ENCODE measurements around the gene PXYLP1. TPM values are rescaled to one million over a fixed set of nuclear protein-coding genes. Genes with fewer than 3 reads are reported as not detected.

PXYLP1 gene
- polyA plus RNA-seq, 3 donors, result 4.1 to 10.9 (median 5.8) TPM

- H3K4me2 ChIP-seq (replicated peaks; ENCODE audit: extremely low read depth, low read length, poor library complexity, severe bottlenecking), result no peak overlapping the region
- H3K27me3 ChIP-seq (ENCODE audit: control insufficient read depth in 2 of 2, insufficient read depth in 2 of 2, low read length in 2 of 2), result no peaks in the 10 kb centered on the region
- peaks cover 22% of the 10 kb centered on the region for H3K4me1 Mint-ChIP-seq
- H2AFZ ChIP-seq (ENCODE audit: insufficient read depth, low read depth, low read length, poor library complexity, severe bottlenecking), result no peak overlapping the region
- WGBS (ENCODE audit: insufficient coverage), result 0% methylated on average over 1 of the region's 1 CpG
- no peaks in the 10 kb centered on the region for H3K79me2 ChIP-seq (ENCODE audit: insufficient read depth, low read length)
- peak overlapping the region in 2 of 7 donors; percentile 62 to 67 for H3K27ac Mint-ChIP-seq
- H3K36me3 Mint-ChIP-seq, result peaks cover 22 to 41% of the 10 kb centered on the region in 2 donors
- no peaks in the 10 kb centered on the region for H3K9me3 Mint-ChIP-seq
- H3K27me3 Mint-ChIP-seq (ENCODE audit: low read depth in 3 of 3), result peaks cover 0 to 2% (median 0%) of the 10 kb centered on the region in 3 donors
- H3K4me3 ChIP-seq (replicated peaks in 1 of 3; ENCODE audit: low read depth in 2 of 3, low read length in 3 of 3), result no peak overlapping the region
- DNase-seq, result no peak
- H4K20me1 ChIP-seq (ENCODE audit: insufficient read depth, low read length), result no peaks in the 10 kb centered on the region
- no peak overlapping the region for H3K27ac ChIP-seq (ENCODE audit: low read depth in 1 of 2, low read length in 2 of 2)
- H3K4me3 Mint-ChIP-seq, result no peak overlapping the region
- peaks cover under 1 to 72% of the 10 kb centered on the region in 2 donors for H3K36me3 ChIP-seq (replicated peaks in 1 of 2; ENCODE audit: control insufficient read depth in 1 of 2, insufficient read depth in 2 of 2, low read length in 2 of 2)
- no peak overlapping the region for H3K9ac ChIP-seq (ENCODE audit: insufficient read depth, low read length, poor library complexity, severe bottlenecking)
- H3K9me3 ChIP-seq (replicated peaks in 1 of 2; ENCODE audit: control insufficient read depth in 1 of 2, insufficient read depth in 1 of 2, low read length in 2 of 2), result no peaks in the 10 kb centered on the region
- H3K4me1 ChIP-seq (ENCODE audit: control insufficient read depth in 1 of 2, insufficient read depth in 2 of 2, low read length in 2 of 2), result peaks cover 7 to 11% of the 10 kb centered on the region in 2 donors
- intact Hi-C loops (cut with micrococcal nuclease), result no loop called here
- no peak for TF ChIP-seq CTCF (IDR thresholded peaks at IDR 0.05)
These were observed 43.4 kb downstream of the PXYLP1 start for GRCh38 chr3:141275032-141275422.

- intact Hi-C loops (cut with micrococcal nuclease), result no loop called here
- H3K36me3 Mint-ChIP-seq, result peaks cover 20 to 41% of the 10 kb centered on the region in 2 donors
These were observed 43.9 kb downstream of the PXYLP1 start for GRCh38 chr3:141275511-141275910.

More at GRCh38 chr3:141275511-141275910, 43.9 kb downstream of the PXYLP1 start:
- WGBS (ENCODE audit: insufficient coverage), result 100% methylated on average over 1 of the region's 2 CpGs
- no peaks in the 10 kb centered on the region for H3K27me3 ChIP-seq (ENCODE audit: control insufficient read depth in 2 of 2, insufficient read depth in 2 of 2, low read length in 2 of 2)
- H3K79me2 ChIP-seq (ENCODE audit: insufficient read depth, low read length), result no peaks in the 10 kb centered on the region
- H3K4me2 ChIP-seq (replicated peaks; ENCODE audit: extremely low read depth, low read length, poor library complexity, severe bottlenecking), result no peak overlapping the region
- peak overlapping the region in 2 of 7 donors; percentile 62 to 67 for H3K27ac Mint-ChIP-seq
- peaks cover 22% of the 10 kb centered on the region for H3K4me1 Mint-ChIP-seq
- no peaks in the 10 kb centered on the region for H4K20me1 ChIP-seq (ENCODE audit: insufficient read depth, low read length)
- H3K27me3 Mint-ChIP-seq (ENCODE audit: low read depth in 3 of 3), result peaks cover 0 to 2% (median 0%) of the 10 kb centered on the region in 3 donors
- H3K36me3 ChIP-seq (replicated peaks in 1 of 2; ENCODE audit: control insufficient read depth in 1 of 2, insufficient read depth in 2 of 2, low read length in 2 of 2), result peaks cover 2 to 72% of the 10 kb centered on the region in 2 donors
- H3K4me3 Mint-ChIP-seq, result no peak overlapping the region
- no peak overlapping the region for H3K27ac ChIP-seq (ENCODE audit: low read depth in 1 of 2, low read length in 2 of 2)
- no peak for DNase-seq
- peaks cover 7 to 11% of the 10 kb centered on the region in 2 donors for H3K4me1 ChIP-seq (ENCODE audit: control insufficient read depth in 1 of 2, insufficient read depth in 2 of 2, low read length in 2 of 2)
- H3K9me3 ChIP-seq (replicated peaks in 1 of 2; ENCODE audit: control insufficient read depth in 1 of 2, insufficient read depth in 1 of 2, low read length in 2 of 2), result no peaks in the 10 kb centered on the region
- no peaks in the 10 kb centered on the region for H3K9me3 Mint-ChIP-seq
- TF ChIP-seq CTCF (IDR thresholded peaks at IDR 0.05), result no peak
- no peak overlapping the region for H3K9ac ChIP-seq (ENCODE audit: insufficient read depth, low read length, poor library complexity, severe bottlenecking)
- no peak overlapping the region for H2AFZ ChIP-seq (ENCODE audit: insufficient read depth, low read depth, low read length, poor library complexity, severe bottlenecking)
- H3K4me3 ChIP-seq (replicated peaks in 1 of 3; ENCODE audit: low read depth in 2 of 3, low read length in 3 of 3), result no peak overlapping the region
